NK-92 treated with Interleukin-12 subunit alpha and Interleukin-12 subunit beta, amount 100 ng/mL, for 24 hours (cell line): ENCODE results near the gene MFF.

Source experiments
- DNase-seq: peaks from one replicate; lab custom pipeline; 2025; lab: John Stamatoyannopoulos, UW

Gene MFF, protein sequence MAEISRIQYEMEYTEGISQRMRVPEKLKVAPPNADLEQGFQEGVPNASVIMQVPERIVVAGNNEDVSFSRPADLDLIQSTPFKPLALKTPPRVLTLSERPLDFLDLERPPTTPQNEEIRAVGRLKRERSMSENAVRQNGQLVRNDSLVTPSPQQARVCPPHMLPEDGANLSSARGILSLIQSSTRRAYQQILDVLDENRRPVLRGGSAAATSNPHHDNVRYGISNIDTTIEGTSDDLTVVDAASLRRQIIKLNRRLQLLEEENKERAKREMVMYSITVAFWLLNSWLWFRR

DNA sequence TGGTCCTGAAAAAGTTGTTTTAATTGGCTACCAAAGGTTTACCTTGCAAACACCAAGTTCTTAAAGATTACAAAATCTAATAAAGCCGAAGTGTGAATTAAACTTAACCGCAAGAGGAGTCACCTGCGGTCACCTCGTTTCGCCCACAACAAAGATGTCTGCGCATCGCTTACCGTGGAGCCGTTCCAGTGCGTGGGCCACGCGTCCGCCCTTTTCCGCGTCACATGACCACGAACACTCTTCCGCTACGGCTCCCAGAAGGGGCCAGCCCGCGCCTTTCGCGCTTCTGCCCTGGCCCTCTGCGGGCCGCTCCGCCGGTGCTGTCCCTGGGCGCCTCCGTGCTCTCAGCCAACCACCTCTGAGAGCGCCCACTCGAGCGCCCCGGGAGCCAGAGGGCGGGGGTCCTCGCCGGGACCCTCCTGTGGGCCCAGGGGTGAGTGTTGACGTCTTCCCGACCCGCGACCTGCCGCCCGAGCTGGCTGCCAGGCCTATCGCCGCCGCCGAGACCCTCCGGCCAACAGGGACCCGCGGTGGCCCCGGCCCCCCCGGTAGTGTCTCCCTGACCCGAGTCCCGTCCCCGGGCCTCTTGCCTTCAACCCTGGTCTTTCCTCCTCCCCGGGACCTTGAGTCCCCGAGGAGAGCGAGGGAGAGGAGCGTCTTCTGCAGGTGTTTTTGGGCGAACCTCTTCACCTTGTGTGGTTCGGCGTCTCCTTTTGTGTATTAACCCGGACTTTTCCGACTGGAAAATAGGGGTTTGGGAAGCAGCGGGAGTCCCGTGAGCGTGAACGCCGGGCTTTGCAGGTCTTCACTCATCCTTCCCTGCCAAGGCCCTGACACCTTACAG, at the start of gene MFF:
Gene MFF (plus strand): TSS at position 257 of the 844 bp plus-strand sequence. CDS start 5,415 bp downstream, outside the sequence.
- DNase-seq, result peak; percentile 88

GRCh38 chr2:227280895-227281294, 44.2 kb upstream of the MFF start:
- no peak for DNase-seq

DNA sequence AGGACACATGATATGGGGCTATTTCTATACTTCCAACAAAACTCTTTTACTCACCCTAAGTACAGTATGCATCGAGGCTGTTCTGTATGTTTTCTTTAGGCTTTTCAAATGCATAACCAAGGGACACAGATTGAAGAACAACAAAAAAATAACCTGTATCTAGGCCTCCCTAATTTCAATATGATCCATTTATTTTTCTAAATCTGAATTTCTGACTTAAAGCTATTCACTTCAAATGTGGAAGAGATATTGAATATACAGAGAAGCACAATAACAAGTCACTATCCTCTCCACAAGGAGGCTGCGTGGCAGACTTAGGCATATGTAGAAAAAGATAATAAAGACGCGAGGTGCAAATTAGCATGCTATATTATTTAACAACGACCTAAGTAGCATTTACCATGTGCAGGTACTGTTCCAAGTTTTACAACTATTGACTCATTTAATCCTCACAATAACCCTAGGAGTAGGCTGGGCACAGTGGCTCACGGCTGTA, 39.3 kb upstream of the MFF start:
- no peak for DNase-seq

DNA sequence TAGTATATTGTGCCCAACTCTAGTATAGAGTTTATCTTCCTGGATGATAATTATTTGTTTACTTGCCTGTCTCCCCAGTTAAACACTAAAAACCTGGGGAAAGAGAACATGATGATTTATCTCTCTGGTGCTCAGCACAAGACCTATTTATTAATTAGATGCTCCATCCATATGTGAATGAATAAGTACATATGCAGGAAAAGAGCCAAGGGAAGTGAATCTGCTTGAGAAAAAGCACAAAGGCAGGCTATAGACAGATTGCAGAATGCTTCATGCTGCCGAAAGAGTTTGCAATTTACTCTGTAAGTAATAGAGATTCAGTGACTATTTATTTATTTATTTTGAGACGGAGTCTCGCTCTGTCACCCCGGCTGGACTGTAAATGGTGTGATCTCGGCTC, 37.3 kb upstream of the MFF start:
- DNase-seq, result no peak

- no peak for DNase-seq
These were observed 32.7 kb upstream of the MFF start for GRCh38 chr2:227292314-227292713.

DNA sequence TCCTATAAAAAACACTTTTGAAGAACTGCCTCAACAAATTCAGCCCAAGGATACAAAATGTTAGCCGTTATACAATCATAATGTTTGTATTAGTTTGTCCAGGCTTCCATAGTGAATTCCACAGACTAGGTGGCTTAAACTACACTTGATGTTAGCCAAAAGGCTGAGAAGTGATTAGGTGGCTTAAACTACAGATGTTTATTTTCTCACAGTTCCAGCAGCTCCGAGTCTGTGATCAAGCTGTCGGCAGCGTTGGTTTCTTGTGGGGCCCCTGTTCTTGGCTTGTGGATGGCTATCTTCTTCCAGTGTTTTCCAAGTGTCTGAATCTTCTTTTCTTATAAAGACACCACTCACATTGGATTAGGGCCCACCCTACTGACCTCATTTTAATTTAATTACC, 31.5 kb upstream of the MFF start:
- no peak for DNase-seq

DNA sequence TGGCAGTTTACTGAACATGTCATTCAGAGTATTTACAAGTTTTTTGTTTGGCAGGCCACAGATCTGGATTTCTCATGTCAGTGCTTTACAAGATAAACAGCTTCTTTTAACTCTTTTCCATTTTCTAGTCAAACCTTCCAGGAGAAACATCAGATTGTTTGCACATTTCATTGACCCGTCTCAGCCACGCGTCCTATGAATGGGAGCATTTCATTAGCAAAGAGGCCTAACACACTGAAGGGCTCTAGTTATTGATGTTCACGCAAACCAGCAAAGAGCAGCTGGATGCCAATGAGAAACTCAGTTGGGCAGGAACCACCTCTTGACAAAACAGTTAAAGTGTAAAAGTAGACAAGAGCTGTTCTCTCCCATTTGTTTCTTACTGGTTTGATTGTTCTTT, 29.2 kb upstream of the MFF start:
- DNase-seq, result no peak

DNA sequence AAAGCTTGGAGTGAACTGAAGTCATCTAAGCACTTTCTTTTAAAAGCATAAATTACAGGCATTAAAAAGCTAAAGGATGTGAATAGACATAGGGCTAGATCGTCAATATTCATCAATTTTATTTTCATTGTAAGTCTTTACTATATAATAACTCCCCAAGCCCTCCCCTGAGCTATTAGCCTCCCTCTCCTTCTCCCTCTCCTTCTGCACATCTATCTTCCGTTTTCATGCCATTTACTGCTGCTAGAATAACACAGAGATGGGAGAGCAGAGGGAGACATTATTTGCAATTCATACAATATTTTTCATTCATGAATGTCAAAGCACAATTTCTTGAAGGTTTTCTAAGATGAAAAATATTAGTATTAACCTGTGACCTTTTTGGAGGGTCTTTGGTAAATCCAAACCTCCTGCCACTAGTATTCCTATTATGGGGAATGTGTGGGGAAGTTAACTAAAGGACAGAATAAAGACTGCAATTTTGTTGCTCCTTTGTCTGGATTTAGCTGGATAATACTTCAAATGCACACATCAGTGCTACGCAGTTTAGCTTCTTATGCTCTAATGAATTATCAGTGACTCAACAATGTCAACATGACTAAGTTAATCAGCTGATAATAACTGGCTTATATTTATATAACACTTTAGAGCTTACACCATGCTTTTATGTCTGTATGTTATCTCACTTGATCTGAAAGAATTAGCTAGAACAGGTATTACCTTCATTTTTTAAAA, 28.2 kb upstream of the MFF start:
- DNase-seq, result no peak

- no peak for DNase-seq
These were observed 23.5 kb upstream of the MFF start for GRCh38 chr2:227301523-227301922.

DNA sequence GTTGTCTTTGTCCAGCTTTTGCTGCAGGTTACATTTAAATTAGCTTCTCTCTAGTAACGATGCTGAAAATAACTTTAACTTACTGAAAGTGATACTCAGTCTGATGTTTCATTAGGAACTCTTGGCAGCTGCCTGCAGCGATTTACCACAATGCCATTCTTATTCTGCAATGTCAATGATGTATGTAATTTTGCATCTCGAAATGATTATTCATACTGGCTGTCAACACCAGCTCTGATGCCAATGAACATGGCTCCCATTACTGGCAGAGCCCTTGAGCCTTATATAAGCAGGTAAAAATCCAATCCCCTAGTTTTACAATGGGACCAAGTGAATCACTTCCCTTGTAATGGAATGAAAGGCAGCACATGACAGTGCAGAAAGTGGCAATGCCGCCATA, 16.3 kb upstream of the MFF start:
- no peak for DNase-seq

DNA sequence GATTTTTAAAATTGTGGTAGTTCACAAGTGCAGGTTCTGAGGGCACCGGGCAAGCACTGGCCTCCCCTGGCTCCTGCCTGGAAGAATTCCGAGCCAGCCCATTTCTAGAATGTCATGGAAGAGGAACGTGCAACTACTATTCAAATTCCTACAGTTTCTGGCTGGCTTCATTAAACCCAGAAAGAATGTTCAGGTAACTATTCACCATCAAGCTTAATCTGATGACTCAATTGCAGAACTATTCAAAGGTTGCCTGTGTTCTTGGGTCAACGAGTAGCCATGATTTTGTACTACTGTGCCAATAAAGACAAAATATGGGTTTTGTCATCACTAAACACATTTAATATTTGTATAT, 14.3 kb upstream of the MFF start:
- DNase-seq, result no peak

DNA sequence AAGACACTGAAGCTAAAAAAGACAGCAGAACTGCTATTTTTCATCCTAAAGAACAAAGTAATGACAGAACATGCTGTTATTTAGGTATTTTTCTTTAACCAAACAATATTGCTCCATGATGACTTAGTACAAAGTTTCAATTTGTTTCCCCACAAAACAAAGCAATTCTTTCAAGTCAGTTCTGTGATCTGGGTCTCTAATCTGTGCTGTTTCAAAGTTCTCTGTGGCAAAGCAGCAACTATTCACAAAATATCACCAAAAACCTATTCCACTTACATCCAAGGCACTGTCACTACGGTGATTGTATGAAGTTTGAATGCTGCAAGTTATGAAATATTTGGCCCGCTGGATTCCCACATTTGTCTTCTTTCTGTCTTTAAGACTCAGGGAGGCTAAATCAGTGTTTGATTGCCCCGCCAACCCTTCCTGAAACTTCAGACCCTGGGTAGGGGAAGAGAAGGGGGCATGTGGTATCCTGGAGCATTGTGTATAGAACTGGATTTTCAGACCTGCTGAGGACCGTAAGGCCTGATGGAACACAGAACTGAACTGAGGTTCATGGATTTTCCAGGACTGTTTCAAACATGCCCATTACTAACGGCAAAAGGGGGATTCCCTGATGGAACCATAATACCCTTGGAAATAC, 13.1 kb upstream of the MFF start:
- no peak for DNase-seq

- no peak for DNase-seq
These were observed 12.5 kb upstream of the MFF start for GRCh38 chr2:227312579-227312978.

GRCh38 chr2:227313310-227313709, 11.7 kb upstream of the MFF start:
- DNase-seq, result no peak

GRCh38 chr2:227317834-227318233, 7.2 kb upstream of the MFF start:
- no peak for DNase-seq

- no peak for DNase-seq
These were observed 4.6 kb upstream of the MFF start for GRCh38 chr2:227320305-227321094.

DNA sequence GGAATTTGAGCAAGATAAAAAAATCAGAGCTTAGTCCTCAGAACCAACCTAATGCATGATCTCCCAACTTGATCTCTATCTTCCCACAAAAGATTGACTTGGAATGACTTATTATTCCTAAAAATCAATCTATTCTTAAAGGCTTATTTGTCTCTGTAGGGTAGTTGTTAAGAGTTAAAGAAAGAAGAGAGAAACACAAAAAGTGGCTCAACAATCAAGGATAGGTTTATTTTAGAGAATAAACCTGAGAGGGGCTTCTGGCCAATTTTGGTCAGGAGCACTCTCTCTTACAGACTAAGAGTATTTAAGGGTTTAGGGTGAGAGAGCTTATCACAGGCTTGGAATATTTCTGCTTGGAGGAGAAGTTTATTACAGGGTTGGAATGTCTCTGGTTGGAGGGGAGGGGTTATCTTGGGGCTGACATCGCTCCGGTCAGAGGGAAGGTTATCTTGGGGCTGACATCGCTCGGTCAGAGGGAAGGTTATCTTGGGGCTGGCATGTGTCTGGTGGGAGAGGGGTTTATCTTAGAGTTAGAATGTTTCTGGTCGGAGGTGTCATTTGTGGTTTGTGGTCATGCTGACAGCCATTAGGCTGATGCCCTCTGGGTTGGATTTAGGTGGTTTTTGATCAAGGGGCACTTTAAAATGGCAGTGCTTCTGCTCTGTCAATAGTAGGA, 2.4 kb upstream of the MFF start:
- no peak for DNase-seq

- no peak for DNase-seq
These were observed 1.2 kb upstream of the MFF start for GRCh38 chr2:227323818-227324217.

DNA sequence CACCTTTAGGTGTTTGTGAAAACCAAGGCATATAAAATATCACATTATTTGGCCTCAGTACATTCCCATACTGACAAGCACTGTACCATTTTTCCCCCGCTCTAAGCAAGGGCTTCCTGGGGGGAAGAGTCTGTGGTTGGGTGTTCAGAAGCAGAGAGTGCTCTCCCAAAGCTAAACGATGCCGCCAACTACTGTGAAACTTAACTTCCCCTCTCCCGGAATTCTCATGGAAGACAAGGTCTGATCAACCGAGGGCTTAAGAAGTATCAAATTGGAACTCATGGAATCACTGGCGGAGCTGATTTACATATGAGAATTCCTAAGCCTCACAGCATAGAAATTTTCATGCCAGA, 433 bp upstream of the MFF start:
- no peak for DNase-seq

DNA sequence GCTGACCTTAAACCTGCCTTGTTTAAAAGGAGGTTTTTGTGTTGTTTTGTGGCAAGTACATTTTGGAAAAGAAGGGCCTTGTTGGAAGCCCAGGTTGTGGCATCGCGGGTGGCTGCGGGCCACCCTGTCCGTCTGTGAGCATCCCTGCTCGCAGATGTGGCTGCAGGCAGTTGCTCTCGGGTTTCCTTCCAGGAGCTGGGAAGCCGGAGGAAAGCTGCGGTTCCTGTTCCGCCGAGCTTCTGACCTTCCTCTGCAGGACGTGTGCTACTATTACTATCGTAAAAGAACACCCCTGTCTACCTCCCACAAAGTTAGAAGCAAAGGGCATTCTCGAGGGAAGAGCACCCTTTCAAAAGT, 766 bp downstream of the MFF start:
- DNase-seq, result no peak

DNA sequence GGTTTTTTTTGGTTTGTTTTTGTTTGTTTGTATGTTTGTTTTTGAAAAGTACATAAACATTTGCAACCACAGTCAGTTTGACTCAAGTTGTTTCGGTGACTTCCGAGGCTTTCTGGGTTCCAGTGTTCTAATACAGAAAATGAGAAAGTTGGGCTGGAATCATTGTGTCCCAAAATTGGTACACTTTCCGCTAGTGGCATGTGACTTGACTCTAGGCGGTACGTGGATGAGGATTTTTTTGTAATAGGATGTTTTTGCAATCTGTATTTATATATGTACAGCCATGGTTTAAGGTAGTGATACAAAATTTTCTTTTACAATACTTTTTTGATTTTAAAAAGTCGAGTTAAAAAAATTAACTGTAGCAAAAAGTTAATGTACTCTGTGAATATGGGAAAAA, 1.7 kb downstream of the MFF start:
- DNase-seq, result no peak
